Measurements from ENCODE around the gene MCM10.

Gene MCM10

DNA sequence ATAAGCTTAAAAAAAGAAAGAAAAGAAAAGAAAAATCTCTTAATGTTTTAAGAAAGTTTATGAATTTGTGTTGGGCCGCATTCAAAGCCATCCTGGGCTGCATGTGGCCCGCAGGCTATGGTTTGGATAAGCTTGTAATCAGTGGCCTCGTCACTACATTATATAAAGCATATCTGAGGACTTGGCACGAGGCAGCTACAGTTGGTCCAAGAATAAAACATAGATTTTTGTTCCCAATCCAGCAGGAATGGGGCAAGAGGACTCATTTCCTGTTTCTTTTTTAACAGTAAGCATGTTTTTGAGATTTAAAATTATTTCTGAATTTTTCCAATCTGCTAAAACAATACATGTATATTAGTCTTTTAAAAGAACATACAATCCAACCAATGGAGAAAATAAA is 28.6 kb downstream of the MCM10 start:
- Histone ChIP-seq H3K27ac (ENCODE audit: low read length) (no peak overlapping the region), H3K4me2 (ENCODE audit: low read length) (no peak overlapping the region), H3K79me2 (ENCODE audit: low read length) (no peaks in the 10 kb centered on the region), H3K9ac (ENCODE audit: low read length) (no peak overlapping the region), H4K20me1 (ENCODE audit: insufficient read depth, low read length) (no peaks in the 10 kb centered on the region), H3K4me3 (ENCODE audit: low read length) (no peak overlapping the region), H3K4me1 (ENCODE audit: low read length) (no peaks in the 10 kb centered on the region), H2AFZ (ENCODE audit: low read depth, low read length) (no peak overlapping the region), H3K27me3 (ENCODE audit: low read depth, low read length) (no peaks in the 10 kb centered on the region), H3K36me3 (replicated peaks; ENCODE audit: low read depth, low read length) (peaks cover 33% of the 10 kb centered on the region), H3K9me3 (ENCODE audit: insufficient read depth, low read length) (no peaks in the 10 kb centered on the region)
- TF ChIP-seq, protein P1, sequence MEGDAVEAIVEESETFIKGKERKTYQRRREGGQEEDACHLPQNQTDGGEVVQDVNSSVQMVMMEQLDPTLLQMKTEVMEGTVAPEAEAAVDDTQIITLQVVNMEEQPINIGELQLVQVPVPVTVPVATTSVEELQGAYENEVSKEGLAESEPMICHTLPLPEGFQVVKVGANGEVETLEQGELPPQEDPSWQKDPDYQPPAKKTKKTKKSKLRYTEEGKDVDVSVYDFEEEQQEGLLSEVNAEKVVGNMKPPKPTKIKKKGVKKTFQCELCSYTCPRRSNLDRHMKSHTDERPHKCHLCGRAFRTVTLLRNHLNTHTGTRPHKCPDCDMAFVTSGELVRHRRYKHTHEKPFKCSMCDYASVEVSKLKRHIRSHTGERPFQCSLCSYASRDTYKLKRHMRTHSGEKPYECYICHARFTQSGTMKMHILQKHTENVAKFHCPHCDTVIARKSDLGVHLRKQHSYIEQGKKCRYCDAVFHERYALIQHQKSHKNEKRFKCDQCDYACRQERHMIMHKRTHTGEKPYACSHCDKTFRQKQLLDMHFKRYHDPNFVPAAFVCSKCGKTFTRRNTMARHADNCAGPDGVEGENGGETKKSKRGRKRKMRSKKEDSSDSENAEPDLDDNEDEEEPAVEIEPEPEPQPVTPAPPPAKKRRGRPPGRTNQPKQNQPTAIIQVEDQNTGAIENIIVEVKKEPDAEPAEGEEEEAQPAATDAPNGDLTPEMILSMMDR (IDR thresholded peaks at IDR 0.05; ENCODE audit: low read depth, low read length): no peak
- TF ChIP-seq EZH2phosphoT487 (IDR thresholded peaks at IDR 0.05; ENCODE audit: low read depth): no peak

DNA sequence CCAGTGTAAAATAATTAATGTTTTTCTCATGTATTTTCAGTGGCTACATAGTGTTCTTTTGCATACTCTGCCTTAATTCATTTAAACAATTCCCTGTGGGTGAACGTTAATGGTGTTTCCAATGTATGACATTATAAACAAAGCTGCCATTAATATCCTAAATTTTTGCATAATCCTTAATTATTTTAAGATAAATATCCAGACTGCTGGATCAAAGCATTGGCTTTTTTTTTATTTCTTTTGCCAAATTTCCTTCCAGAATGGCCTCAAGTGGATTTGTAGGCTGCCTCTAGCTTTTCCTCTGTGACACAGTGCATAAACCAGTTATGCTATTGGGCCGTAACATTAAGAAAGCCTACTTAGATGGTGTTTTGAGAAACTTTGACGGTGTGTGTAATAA is 29.5 kb downstream of the MCM10 start:
- H3K27ac ChIP-seq (ENCODE audit: low read length): no peak overlapping the region
- H3K4me2 ChIP-seq (ENCODE audit: low read length): no peak overlapping the region
- TF ChIP-seq EZH2phosphoT487 (IDR thresholded peaks at IDR 0.05; ENCODE audit: low read depth): no peak
- TF ChIP-seq, protein P1 (IDR thresholded peaks at IDR 0.05; ENCODE audit: low read depth, low read length): no peak

DNA sequence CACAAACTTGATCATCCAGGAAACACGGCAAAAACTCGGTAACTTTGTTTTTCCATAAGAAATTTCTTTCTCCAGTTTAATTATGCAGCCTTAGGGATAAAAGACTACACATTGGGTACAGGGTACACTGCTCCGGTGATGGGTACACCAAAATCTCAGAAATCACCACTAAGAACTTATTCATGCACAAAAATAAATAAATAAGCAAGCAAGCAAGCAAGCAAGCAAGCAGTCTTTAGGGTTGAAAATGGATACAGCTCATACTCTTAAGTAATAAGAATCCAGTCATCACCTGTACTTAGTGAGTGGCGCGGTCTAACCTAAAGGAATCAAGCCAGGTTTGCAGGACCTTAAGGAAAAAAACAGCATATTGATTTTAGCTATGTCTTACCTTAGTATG is 30.0 kb downstream of the MCM10 start:
- no peak overlapping the region for H3K9ac ChIP-seq (ENCODE audit: low read length)
- H3K9me3 ChIP-seq (ENCODE audit: insufficient read depth, low read length): no peaks in the 10 kb centered on the region
- no peaks in the 10 kb centered on the region for H4K20me1 ChIP-seq (ENCODE audit: insufficient read depth, low read length)
- H3K4me3 ChIP-seq (ENCODE audit: low read length): no peak overlapping the region
- H3K4me2 ChIP-seq (ENCODE audit: low read length): no peak overlapping the region
- H3K4me1 ChIP-seq (ENCODE audit: low read length): no peaks in the 10 kb centered on the region
- H2AFZ ChIP-seq (ENCODE audit: low read depth, low read length): no peak overlapping the region
- no peaks in the 10 kb centered on the region for H3K79me2 ChIP-seq (ENCODE audit: low read length)
- no peaks in the 10 kb centered on the region for H3K27me3 ChIP-seq (ENCODE audit: low read depth, low read length)
- H3K27ac ChIP-seq (ENCODE audit: low read length): no peak overlapping the region
- peaks cover 21% of the 10 kb centered on the region for H3K36me3 ChIP-seq (replicated peaks; ENCODE audit: low read depth, low read length)
- TF ChIP-seq EZH2phosphoT487 (IDR thresholded peaks at IDR 0.05; ENCODE audit: low read depth): no peak
- TF ChIP-seq, protein P1 (IDR thresholded peaks at IDR 0.05; ENCODE audit: low read depth, low read length): no peak

More for the DNA sequence above, 29.5 kb downstream of the MCM10 start:
- H3K4me1 ChIP-seq (ENCODE audit: low read length): no peaks in the 10 kb centered on the region
- H3K9me3 ChIP-seq (ENCODE audit: insufficient read depth, low read length): no peaks in the 10 kb centered on the region
- no peak overlapping the region for H2AFZ ChIP-seq (ENCODE audit: low read depth, low read length)
- peaks cover 26% of the 10 kb centered on the region for H3K36me3 ChIP-seq (replicated peaks; ENCODE audit: low read depth, low read length)
- H4K20me1 ChIP-seq (ENCODE audit: insufficient read depth, low read length): no peaks in the 10 kb centered on the region
- no peaks in the 10 kb centered on the region for H3K79me2 ChIP-seq (ENCODE audit: low read length)
- no peak overlapping the region for H3K9ac ChIP-seq (ENCODE audit: low read length)
- no peak overlapping the region for H3K4me3 ChIP-seq (ENCODE audit: low read length)
- H3K27me3 ChIP-seq (ENCODE audit: low read depth, low read length): no peaks in the 10 kb centered on the region

DNA sequence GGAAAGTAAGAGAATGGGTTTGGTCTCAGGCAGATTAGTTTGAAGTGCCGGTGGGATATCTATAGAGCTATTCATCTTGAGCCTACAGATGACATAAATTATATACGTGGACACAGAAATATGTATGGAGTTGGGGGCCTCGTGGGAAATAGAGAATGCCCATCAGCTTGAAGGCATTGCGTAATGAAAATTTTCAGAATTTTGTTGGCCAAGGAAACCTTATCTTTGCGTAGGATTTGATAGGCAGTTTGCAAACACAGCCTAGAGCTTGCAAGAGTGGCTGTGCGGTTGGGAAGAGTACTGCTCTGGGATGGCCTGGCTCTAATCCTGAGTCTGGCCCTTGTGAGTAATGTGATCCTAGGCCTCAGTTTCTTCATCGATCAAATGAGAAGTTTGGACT is 32.3 kb downstream of the MCM10 start:
- Histone ChIP-seq H3K4me2 (ENCODE audit: low read length) (no peak overlapping the region), H3K27me3 (ENCODE audit: low read depth, low read length) (no peaks in the 10 kb centered on the region), H3K9ac (ENCODE audit: low read length) (no peak overlapping the region), H3K9me3 (ENCODE audit: insufficient read depth, low read length) (no peaks in the 10 kb centered on the region), H3K79me2 (ENCODE audit: low read length) (no peaks in the 10 kb centered on the region), H3K4me1 (ENCODE audit: low read length) (no peaks in the 10 kb centered on the region), H2AFZ (ENCODE audit: low read depth, low read length) (no peak overlapping the region), H3K36me3 (replicated peaks; ENCODE audit: low read depth, low read length) (peaks cover 12% of the 10 kb centered on the region), H3K4me3 (ENCODE audit: low read length) (no peak overlapping the region), H4K20me1 (ENCODE audit: insufficient read depth, low read length) (no peaks in the 10 kb centered on the region), H3K27ac (ENCODE audit: low read length) (no peak overlapping the region)
- TF ChIP-seq EZH2phosphoT487 (IDR thresholded peaks at IDR 0.05; ENCODE audit: low read depth): no peak
- TF ChIP-seq, protein P1 (IDR thresholded peaks at IDR 0.05; ENCODE audit: low read depth, low read length): no peak
